Cardiac muscle cell (in vitro differentiated cells and primary cell): Measurements from ENCODE around the gene TMEM132D. TPM values are rescaled to one million over a fixed set of nuclear protein-coding genes. Genes with fewer than 3 reads are reported as not detected.

Experiments
- DNase-seq, 2 donors: peaks; one replicate each; pipeline versions ENCODE4 v3.0.0 to v3.0.0-alpha.2; 2010 to 2017; ENCODE audit warnings: low read depth in 1 of 2, low spot score in 1 of 2
- H3K27ac ChIP-seq: fragments of 200-600 bp; sonication (generic); 2 replicates; pipeline ENCODE4 v1.5.1; 2016
- H3K27me3 ChIP-seq: fragments of 200-600 bp; sonication (generic); 2 replicates; pipeline ENCODE4 v1.6.0; 2016; ENCODE audit warnings: control low read depth
- H3K36me3 ChIP-seq: fragments of 200-600 bp; sonication (generic); 2 replicates; pipeline ENCODE4 v1.5.1; 2016; ENCODE audit warnings: control low read depth
- H3K4me1 ChIP-seq: fragments of 200-600 bp; sonication (generic); 2 replicates; pipeline ENCODE4 v1.8.1; 2017; ENCODE audit warnings: low read depth, mild to moderate bottlenecking, mixed run types
- H3K4me3 ChIP-seq: fragments of 200-600 bp; sonication (generic); 2 replicates; pipeline ENCODE4 v1.5.1; 2016; ENCODE audit warnings: mild to moderate bottlenecking
- H3K9me3 ChIP-seq: fragments of 200-600 bp; sonication (generic); 2 replicates; pipeline ENCODE4 v1.5.1; 2017; ENCODE audit warnings: low read depth, mild to moderate bottlenecking, control low read depth
- polyA plus RNA-seq: library from polyadenylated mRNA; unstranded; fragments of >200 nt; fragmentation: Nextera tagmentation; extraction: Ambion mirVana; gene quantifications from 2 replicates; pipeline ENCODE4 v1.2.1, GENCODE V29; 2016
- total RNA-seq: library from RNA; depleted of rRNA; stranded (reverse); fragments of >200 nt; gene quantifications from 2 replicates; pipeline ENCODE4 v1.2.3, GENCODE V29; 2016
- TF ChIP-seq, protein P1 (sequence below): IDR thresholded peaks from 2 replicates; pipeline ENCODE4 v1.5.1; 2012; ENCODE audit warnings: low read depth, mild to moderate bottlenecking, low read length

The TMEM132D gene
- total and polyA plus RNA-seq, 2 experiments from 2014 or later, result 0.03 TPM; not detected in 1

GRCh38 chr12:129069886-129070285 lies 833.9 kb downstream of the TMEM132D start:
- no peaks in the 10 kb centered on the region for H3K4me1 ChIP-seq
- no peaks in the 10 kb centered on the region for H3K36me3 ChIP-seq
- no peak overlapping the region for H3K4me3 ChIP-seq
- no peaks in the 10 kb centered on the region for H3K9me3 ChIP-seq
- no peak overlapping the region for H3K27ac ChIP-seq
- no peak for DNase-seq
- peaks cover 17% of the 10 kb centered on the region for H3K27me3 ChIP-seq
- TF ChIP-seq, protein P1, sequence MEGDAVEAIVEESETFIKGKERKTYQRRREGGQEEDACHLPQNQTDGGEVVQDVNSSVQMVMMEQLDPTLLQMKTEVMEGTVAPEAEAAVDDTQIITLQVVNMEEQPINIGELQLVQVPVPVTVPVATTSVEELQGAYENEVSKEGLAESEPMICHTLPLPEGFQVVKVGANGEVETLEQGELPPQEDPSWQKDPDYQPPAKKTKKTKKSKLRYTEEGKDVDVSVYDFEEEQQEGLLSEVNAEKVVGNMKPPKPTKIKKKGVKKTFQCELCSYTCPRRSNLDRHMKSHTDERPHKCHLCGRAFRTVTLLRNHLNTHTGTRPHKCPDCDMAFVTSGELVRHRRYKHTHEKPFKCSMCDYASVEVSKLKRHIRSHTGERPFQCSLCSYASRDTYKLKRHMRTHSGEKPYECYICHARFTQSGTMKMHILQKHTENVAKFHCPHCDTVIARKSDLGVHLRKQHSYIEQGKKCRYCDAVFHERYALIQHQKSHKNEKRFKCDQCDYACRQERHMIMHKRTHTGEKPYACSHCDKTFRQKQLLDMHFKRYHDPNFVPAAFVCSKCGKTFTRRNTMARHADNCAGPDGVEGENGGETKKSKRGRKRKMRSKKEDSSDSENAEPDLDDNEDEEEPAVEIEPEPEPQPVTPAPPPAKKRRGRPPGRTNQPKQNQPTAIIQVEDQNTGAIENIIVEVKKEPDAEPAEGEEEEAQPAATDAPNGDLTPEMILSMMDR, result no peak

- Histone ChIP-seq H3K4me1 (no peaks in the 10 kb centered on the region), H3K9me3 (no peaks in the 10 kb centered on the region), H3K27me3 (peaks cover 17% of the 10 kb centered on the region), H3K27ac (no peak overlapping the region), H3K4me3 (no peak overlapping the region), H3K36me3 (no peaks in the 10 kb centered on the region)
- TF ChIP-seq, protein P1, result no peak
- no peak for DNase-seq
These were observed 835.1 kb downstream of the TMEM132D start for GRCh38 chr12:129068684-129069083.

- H3K27me3 ChIP-seq, result peaks cover 10% of the 10 kb centered on the region
- H3K36me3 ChIP-seq, result no peaks in the 10 kb centered on the region
- H3K9me3 ChIP-seq, result no peaks in the 10 kb centered on the region
- H3K4me3 ChIP-seq, result no peak overlapping the region
- peak in 1 of 2 donors; percentile 12 for DNase-seq
- TF ChIP-seq, protein P1, result no peak
- no peak overlapping the region for H3K27ac ChIP-seq
- no peaks in the 10 kb centered on the region for H3K4me1 ChIP-seq
These were observed 836.3 kb downstream of the TMEM132D start for GRCh38 chr12:129067491-129067890.

GRCh38 chr12:129064209-129064855 lies 839.5 kb downstream of the TMEM132D start:
- no peak overlapping the region for H3K4me3 ChIP-seq
- H3K27me3 ChIP-seq, result no peaks in the 10 kb centered on the region
- no peak overlapping the region for H3K27ac ChIP-seq
- no peaks in the 10 kb centered on the region for H3K9me3 ChIP-seq
- DNase-seq, result no peak
- TF ChIP-seq, protein P1, result no peak
- H3K36me3 ChIP-seq, result no peaks in the 10 kb centered on the region
- H3K4me1 ChIP-seq, result no peaks in the 10 kb centered on the region

DNA sequence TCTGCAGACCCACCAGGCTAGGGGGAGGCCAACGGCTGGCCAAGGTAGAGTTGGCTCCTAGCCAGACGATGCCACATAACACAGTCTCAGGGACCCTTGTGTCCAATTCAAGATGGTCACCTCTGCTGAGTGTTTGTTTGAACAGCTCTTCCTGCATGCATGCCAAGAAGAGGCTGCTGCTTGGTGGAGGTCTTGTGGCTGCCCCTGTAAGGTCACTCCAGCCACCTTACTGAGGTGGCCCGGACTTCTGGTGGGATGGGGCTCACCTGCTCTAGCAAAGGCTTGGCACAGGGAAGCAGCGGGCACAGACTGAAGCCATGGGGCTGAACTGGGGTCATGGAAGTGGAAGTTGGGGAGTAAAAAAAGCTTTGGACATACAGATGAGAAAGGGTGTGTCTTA lies 840.2 kb downstream of the TMEM132D start:
- Histone ChIP-seq H3K9me3 (no peaks in the 10 kb centered on the region), H3K27ac (no peak overlapping the region), H3K4me1 (no peaks in the 10 kb centered on the region), H3K4me3 (no peak overlapping the region), H3K36me3 (no peaks in the 10 kb centered on the region), H3K27me3 (no peaks in the 10 kb centered on the region)
- TF ChIP-seq, protein P1, result no peak
- DNase-seq, result no peak
